ENCODE measurements around the gene EXOC4.

Gene EXOC4

GRCh38 chr7:133744451-133744850, 491.6 kb downstream of the EXOC4 start:
- no peak for ATAC-seq
- H3K27ac Mint-ChIP-seq: no peak overlapping the region
- H3K27me3 Mint-ChIP-seq: no peaks in the 10 kb centered on the region
- no peaks in the 10 kb centered on the region for H3K9me3 Mint-ChIP-seq
- no peaks in the 10 kb centered on the region for H3K4me1 Mint-ChIP-seq
- H3K4me3 Mint-ChIP-seq: no peak overlapping the region
- no peak for DNase-seq

GRCh38 chr7:133746305-133746704, 493.4 kb downstream of the EXOC4 start:
- ATAC-seq: no peak
- no peak for DNase-seq
- Mint-ChIP-seq H3K27me3 (no peaks in the 10 kb centered on the region), H3K4me3 (no peak overlapping the region), H3K4me1 (no peaks in the 10 kb centered on the region), H3K27ac (no peak overlapping the region), H3K9me3 (no peaks in the 10 kb centered on the region)

DNA sequence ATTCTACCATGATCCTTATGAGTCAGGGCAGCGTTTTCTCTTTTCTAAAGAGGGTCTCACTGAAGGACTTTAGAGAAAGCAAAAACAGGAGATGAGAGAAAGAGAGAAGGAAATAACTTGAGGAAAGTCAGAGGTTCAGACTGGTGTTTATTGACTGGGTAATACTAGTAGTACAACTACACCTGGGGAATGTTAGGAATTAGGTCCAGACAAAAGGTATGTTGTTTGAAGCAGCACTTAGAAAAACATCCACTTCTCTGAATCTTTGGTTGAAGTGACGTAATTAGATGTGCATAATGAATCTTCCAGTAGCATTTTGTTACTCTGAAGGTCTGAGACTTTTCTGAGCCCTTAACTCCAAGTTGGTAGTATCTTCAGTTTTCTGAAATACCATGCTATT, 494.0 kb downstream of the EXOC4 start:
- no peaks in the 10 kb centered on the region for H3K4me1 Mint-ChIP-seq
- no peak overlapping the region for H3K27ac Mint-ChIP-seq

DNA sequence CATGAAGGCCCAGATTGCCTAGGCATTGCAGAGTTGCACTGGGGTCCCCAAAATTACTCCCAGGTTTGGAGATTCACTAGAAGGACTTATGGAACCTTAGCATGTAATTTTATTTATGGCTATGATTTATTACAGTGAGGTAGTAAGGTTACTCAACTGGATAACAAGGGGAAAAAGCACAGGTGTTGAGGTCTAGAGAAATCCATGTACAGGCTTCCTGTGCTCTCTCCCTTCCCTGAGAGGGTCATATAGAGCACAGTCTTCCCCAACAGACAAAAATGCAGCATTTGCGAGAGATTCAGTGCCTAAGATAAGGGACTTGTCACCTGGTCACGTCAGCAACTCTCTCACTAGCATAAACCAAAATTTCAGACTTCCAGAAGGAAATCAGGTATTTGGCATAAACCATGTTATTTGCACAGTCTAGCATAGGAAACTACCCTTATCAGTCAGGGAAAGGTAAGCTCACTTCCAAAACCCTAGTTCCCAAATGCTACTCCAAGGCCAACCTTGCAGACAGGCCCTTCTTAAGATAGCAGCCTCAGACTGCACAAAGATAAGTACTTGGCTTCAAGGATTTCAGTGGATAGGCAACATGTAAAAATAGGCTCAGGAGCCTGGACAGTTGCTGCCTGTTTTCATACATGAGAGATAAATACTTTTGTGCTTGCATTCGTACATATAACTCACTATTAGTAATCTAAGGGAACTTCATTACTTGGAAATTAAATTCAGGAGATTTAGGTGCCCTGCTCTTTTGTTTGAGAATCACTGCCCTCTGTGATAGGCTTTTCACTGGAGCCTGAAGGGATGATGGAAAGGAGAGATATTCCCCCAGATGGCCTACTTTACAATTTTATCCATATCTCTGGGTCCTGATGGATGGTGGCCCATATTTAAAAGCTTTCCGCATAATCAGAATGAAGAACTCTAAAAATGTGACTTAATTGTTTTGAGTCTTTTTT, 495.8 kb downstream of the EXOC4 start:
- no peak for ATAC-seq

More for the DNA sequence above, 494.0 kb downstream of the EXOC4 start:
- Mint-ChIP-seq H3K27me3 (no peaks in the 10 kb centered on the region), H3K4me3 (no peak overlapping the region), H3K9me3 (no peaks in the 10 kb centered on the region)
- DNase-seq (no peak), ATAC-seq (no peak)

GRCh38 chr7:133750287-133750686, 497.4 kb downstream of the EXOC4 start:
- Mint-ChIP-seq H3K4me3 (no peak overlapping the region), H3K27ac (no peak overlapping the region), H3K4me1 (no peaks in the 10 kb centered on the region), H3K27me3 (no peaks in the 10 kb centered on the region), H3K9me3 (no peaks in the 10 kb centered on the region)
- no peak for ATAC-seq
- DNase-seq: no peak

More for the DNA sequence above, 495.8 kb downstream of the EXOC4 start:
- Mint-ChIP-seq H3K4me1 (no peaks in the 10 kb centered on the region), H3K27ac (no peak overlapping the region), H3K9me3 (no peaks in the 10 kb centered on the region), H3K4me3 (no peak overlapping the region), H3K27me3 (no peaks in the 10 kb centered on the region)
- no peak for DNase-seq

DNA sequence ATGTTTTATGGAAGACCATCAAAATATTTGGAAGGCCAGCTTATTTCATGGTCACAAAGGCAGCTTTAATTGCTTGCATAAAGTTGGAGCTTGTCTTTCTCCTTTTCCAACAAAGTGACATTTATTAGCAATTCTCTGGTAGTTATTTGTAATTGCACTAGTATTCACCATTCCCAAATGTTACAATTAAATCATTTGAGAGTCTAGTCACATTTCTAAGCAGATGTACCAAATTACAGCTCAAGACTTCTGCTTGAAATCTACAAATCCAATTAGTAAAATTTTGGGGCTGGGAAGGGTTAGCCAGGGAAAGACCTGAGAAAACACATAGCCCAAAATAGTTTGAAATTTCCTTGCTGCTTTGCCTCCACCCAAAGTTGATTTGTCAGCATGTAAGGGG, 498.2 kb downstream of the EXOC4 start:
- no peaks in the 10 kb centered on the region for H3K9me3 Mint-ChIP-seq
- no peak overlapping the region for H3K4me3 Mint-ChIP-seq

GRCh38 chr7:133753513-133753912, 500.6 kb downstream of the EXOC4 start:
- no peak for DNase-seq
- H3K4me1 Mint-ChIP-seq: no peaks in the 10 kb centered on the region
- no peaks in the 10 kb centered on the region for H3K27me3 Mint-ChIP-seq

More for the DNA sequence above, 498.2 kb downstream of the EXOC4 start:
- no peaks in the 10 kb centered on the region for H3K4me1 Mint-ChIP-seq
- H3K27ac Mint-ChIP-seq: no peak overlapping the region
- no peak for DNase-seq
- no peak for ATAC-seq
- no peaks in the 10 kb centered on the region for H3K27me3 Mint-ChIP-seq

GRCh38 chr7:133754708-133755107, 501.8 kb downstream of the EXOC4 start:
- DNase-seq: no peak
- Mint-ChIP-seq H3K4me1 (no peaks in the 10 kb centered on the region), H3K9me3 (no peaks in the 10 kb centered on the region), H3K27ac (no peak overlapping the region), H3K27me3 (no peaks in the 10 kb centered on the region), H3K4me3 (no peak overlapping the region)
- ATAC-seq: no peak

More at GRCh38 chr7:133753513-133753912, 500.6 kb downstream of the EXOC4 start:
- H3K4me3 Mint-ChIP-seq: no peak overlapping the region
- no peak overlapping the region for H3K27ac Mint-ChIP-seq
- no peaks in the 10 kb centered on the region for H3K9me3 Mint-ChIP-seq
- no peak for ATAC-seq

GRCh38 chr7:133755901-133756300, 503.0 kb downstream of the EXOC4 start:
- Mint-ChIP-seq H3K9me3 (no peaks in the 10 kb centered on the region), H3K27ac (no peak overlapping the region), H3K4me3 (no peak overlapping the region), H3K4me1 (no peaks in the 10 kb centered on the region), H3K27me3 (no peaks in the 10 kb centered on the region)
- no peak for DNase-seq
- ATAC-seq: no peak

DNA sequence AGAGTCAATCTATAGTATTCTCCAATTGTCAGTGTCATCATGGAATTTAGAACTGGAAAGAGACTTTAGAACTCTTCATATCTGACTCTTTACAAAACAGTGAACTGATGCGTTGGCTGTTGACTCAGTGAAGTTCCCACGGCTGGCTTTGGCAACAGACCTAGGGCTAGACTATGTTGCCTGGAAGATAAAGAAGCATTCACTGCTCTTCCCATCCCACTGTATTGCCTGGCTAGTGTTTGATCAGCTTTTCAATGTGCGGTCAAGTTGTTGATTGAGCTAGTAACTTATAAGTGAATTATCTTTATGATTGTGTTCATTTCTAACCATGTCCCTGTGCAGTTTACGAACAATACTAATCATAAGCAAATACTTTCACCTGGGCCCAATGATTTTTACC, 508.6 kb downstream of the EXOC4 start:
- no peak for DNase-seq
- Mint-ChIP-seq H3K4me1 (no peaks in the 10 kb centered on the region), H3K27me3 (no peaks in the 10 kb centered on the region), H3K9me3 (no peaks in the 10 kb centered on the region), H3K27ac (no peak overlapping the region), H3K4me3 (no peak overlapping the region)
- no peak for ATAC-seq

DNA sequence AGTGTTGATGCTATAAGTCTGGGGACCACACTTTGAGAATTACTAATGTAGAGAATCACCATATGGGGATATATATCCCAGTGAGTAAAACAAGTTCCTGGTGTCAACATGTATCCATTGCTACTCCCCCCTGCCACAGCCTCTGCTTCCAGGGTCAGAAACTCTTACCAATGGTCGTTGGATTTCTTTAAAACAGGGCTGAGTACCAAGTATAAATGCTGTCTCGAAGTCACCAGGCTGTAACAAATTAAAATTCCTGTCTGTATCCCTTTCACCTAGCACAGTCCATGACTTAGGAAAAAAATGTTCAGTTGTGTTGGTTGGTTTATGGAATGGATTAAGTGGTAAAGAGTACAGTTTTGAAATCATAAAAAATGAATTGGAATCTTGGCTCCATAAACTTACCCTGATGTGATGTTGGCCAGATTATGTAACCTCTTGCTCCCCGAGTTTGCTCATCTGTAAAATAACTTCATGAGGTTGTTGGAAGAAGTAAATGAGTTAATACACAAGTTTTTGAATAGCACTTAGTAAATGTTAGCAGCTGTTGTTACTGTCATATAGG, 510.3 kb downstream of the EXOC4 start:
- ATAC-seq: no peak
- H3K9me3 Mint-ChIP-seq: no peaks in the 10 kb centered on the region
- H3K27ac Mint-ChIP-seq: no peak overlapping the region
- DNase-seq: no peak
- no peak overlapping the region for H3K4me3 Mint-ChIP-seq
- no peaks in the 10 kb centered on the region for H3K27me3 Mint-ChIP-seq
- H3K4me1 Mint-ChIP-seq: no peaks in the 10 kb centered on the region

DNA sequence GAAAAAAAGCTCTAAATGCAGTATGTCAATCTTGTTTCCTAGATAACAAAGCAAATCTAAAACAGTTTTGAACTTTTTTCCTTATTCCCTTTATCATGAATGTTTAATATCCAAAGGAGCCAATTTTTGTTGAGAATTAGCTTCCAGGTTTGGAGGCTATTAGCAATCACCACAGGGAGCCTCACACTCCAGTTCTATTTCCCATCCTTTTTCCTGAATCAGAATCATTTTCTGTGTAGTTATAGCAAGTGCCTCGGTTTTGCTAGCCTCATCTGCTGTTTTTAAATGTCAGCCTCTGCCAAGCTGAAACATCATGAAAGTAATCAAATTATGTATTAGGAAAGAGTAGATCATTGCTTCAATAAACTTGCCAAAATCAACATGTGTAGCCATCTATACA, 516.8 kb downstream of the EXOC4 start:
- H3K9me3 Mint-ChIP-seq: no peaks in the 10 kb centered on the region
- no peak for DNase-seq
- no peaks in the 10 kb centered on the region for H3K27me3 Mint-ChIP-seq
- H3K4me1 Mint-ChIP-seq: no peaks in the 10 kb centered on the region
- no peak overlapping the region for H3K27ac Mint-ChIP-seq
- no peak for ATAC-seq
- H3K4me3 Mint-ChIP-seq: no peak overlapping the region

DNA sequence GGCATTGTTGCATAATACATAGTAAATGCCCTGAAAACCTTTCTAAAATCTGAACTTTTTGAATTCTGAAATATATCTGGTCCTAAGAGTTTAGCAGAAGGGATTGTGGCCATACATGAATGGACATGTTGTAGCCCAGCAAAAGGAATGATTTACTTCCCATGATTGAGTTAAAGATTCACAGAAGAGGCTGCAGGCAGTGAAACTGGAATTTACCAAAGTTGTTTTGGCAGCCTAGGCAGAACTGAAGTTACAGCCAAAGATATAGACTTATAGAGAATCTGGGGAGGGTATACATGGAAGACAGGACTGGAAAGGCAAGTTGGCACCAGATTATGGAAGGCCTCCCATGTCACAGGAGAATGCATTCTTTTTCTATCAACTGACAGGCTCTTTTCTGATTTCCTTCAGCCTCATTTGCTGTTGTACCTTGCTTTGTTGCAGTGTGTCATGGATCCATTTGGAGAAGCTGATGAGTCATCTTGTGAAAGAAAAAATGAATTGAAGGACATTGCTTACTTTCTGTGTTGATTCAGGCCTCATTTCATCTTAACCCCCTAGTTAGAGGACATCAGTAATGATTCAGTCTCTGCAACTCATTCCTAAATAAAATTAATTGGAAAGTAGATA, 518.1 kb downstream of the EXOC4 start:
- ATAC-seq (no peak), DNase-seq (no peak)
- Mint-ChIP-seq H3K4me1 (no peaks in the 10 kb centered on the region), H3K27me3 (no peaks in the 10 kb centered on the region), H3K4me3 (no peak overlapping the region), H3K9me3 (no peaks in the 10 kb centered on the region), H3K27ac (no peak overlapping the region)

DNA sequence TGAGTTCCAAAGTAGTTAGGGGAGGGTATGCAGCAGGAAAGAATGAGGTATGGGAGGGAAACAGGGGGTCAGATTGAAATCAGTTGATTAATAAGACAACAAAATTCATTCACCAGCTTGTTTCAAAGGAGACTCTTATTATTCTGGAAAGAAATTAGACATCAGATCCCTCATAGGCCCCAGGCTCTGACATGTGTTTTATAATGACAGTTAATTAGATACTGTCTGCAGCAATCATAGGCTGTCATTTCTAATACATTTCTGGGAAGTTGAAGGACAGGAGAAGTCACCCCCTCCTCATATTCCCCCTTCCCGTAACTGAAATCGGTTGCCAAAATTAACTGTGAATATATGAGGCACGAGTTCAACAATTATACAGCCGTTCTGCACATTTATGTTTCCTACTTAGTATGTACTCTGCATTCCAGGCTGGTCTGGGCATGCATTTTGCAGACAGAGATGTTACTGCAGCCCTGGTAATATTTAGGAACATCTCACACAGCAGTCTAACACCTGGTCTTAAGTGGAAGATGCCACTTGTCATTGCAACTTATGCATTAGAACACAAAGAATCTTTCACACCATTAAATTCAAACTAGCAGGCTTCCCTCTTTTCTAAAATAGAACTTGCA, 519.0 kb downstream of the EXOC4 start:
- Mint-ChIP-seq H3K27me3 (no peaks in the 10 kb centered on the region), H3K27ac (no peak overlapping the region), H3K4me3 (no peak overlapping the region), H3K4me1 (no peaks in the 10 kb centered on the region), H3K9me3 (no peaks in the 10 kb centered on the region)
- ATAC-seq: no peak
- no peak for DNase-seq

- no peak overlapping the region for H3K27ac Mint-ChIP-seq
- ATAC-seq: no peak
- H3K4me3 Mint-ChIP-seq: no peak overlapping the region
- no peaks in the 10 kb centered on the region for H3K4me1 Mint-ChIP-seq
- no peak for DNase-seq
- no peaks in the 10 kb centered on the region for H3K27me3 Mint-ChIP-seq
- H3K9me3 Mint-ChIP-seq: no peaks in the 10 kb centered on the region
These were observed 520.7 kb downstream of the EXOC4 start for GRCh38 chr7:133773601-133774000.

GRCh38 chr7:133775201-133775600, 522.3 kb downstream of the EXOC4 start:
- Mint-ChIP-seq H3K4me3 (no peak overlapping the region), H3K27me3 (no peaks in the 10 kb centered on the region), H3K27ac (no peak overlapping the region), H3K4me1 (no peaks in the 10 kb centered on the region), H3K9me3 (peaks cover 4 to 8% of the 10 kb centered on the region in 2 donors)
- ATAC-seq (no peak), DNase-seq (no peak)

All from stimulated activated naive CD8-positive, alpha-beta T cell treated with anti-CD3 and anti-CD28 coated beads, Interleukin-15, amount 100 ng/mL, for 72 hours (primary cell).